Activated CD4-positive, alpha-beta memory T cell treated with anti-CD3 and anti-CD28 coated beads for 36 hours (primary cell): Measurements from ENCODE around the gene TRIM32. TPM values are rescaled to one million over a fixed set of nuclear protein-coding genes. Genes with fewer than 3 reads are reported as not detected.
"Not testable (repeated sequence)": the region's sequence is repeated elsewhere in the genome, so short reads cannot be mapped to it uniquely, and the experiment has no call there.

Experiments used
- CTCF ChIA-PET: fragments of 350-600 bp; sonication (Branson Sonifier 250); formaldehyde crosslinking; loops from one replicate; lab custom pipeline; 2021; ENCODE audit warnings: antibody characterized with exemption, inconsistent platforms; lab: Charles Lee
- POLR2A ChIA-PET: fragments of 350-600 bp; sonication (Branson Sonifier 250); formaldehyde crosslinking; loops from one replicate; lab custom pipeline; 2021; ENCODE audit warnings: antibody characterized with exemption; lab: Charles Lee
- DNase-seq: peaks from one replicate; pipeline ENCODE4 v3.0.0-alpha.2; 2020
- H3K27ac Mint-ChIP-seq: one replicate; pipeline ENCODE4 v1.8.0; 2021; ENCODE audit warnings: mixed read lengths
- H3K27me3 Mint-ChIP-seq: one replicate; pipeline ENCODE4 v1.8.0; 2021; ENCODE audit warnings: mixed read lengths
- H3K36me3 Mint-ChIP-seq: one replicate; pipeline ENCODE4 v1.8.0; 2021; ENCODE audit warnings: mixed read lengths
- H3K4me1 Mint-ChIP-seq: one replicate; pipeline ENCODE4 v1.8.0; 2021; ENCODE audit warnings: low read depth, mixed read lengths
- H3K4me3 Mint-ChIP-seq: one replicate; pipeline ENCODE4 v1.8.0; 2021; ENCODE audit warnings: mild to moderate bottlenecking, mixed read lengths
- H3K9me3 Mint-ChIP-seq: one replicate; pipeline ENCODE4 v1.8.0; 2021; ENCODE audit warnings: mixed read lengths
- intact Hi-C: fragments of 100-400 bp; cut with micrococcal nuclease; formaldehyde crosslinking; loops from one replicate; pipeline ENCODE4 v1.15.1; 2023
- total RNA-seq, 2 experiments: library from RNA; stranded (reverse); gene quantifications; one replicate each; pipeline ENCODE4 v1.2.3, GENCODE V29; 2021

The TRIM32 gene
- total RNA-seq, 2 experiments from 2014 or later = 13.3 to 14.3 TPM

- H3K36me3 Mint-ChIP-seq = peaks cover 5% of the 10 kb centered on the region
- CTCF ChIA-PET = interaction anchor here (1.0 to 1.1 kb wide), 2 partner anchors 24 to 25 kb away, joined by 3 read pairs; no protein-coding TSS in a partner anchor
- no peak overlapping the region for H3K27ac Mint-ChIP-seq
- no peak for DNase-seq
- POLR2A ChIA-PET = interaction anchor here (1.2 to 1.7 kb wide), 2 partner anchors 9 to 15 kb away, joined by 3 to 4 read pairs; no protein-coding TSS in a partner anchor
- peak overlapping the region; percentile 83 for H3K4me3 Mint-ChIP-seq
- peaks cover 15% of the 10 kb centered on the region for H3K9me3 Mint-ChIP-seq
- peaks cover 45% of the 10 kb centered on the region for H3K4me1 Mint-ChIP-seq
- intact Hi-C loops = no loop called here
- H3K27me3 Mint-ChIP-seq = no peaks in the 10 kb centered on the region
These were observed 970 bp upstream of the TRIM32 start for GRCh38 chr9:116686135-116686534.

GRCh38 chr9:116686693-116687073, 422 bp upstream of the TRIM32 start:
- CTCF ChIA-PET = interaction anchor here (1.0 to 1.1 kb wide), 2 partner anchors 24 to 25 kb away, joined by 3 read pairs; no protein-coding TSS in a partner anchor
- no peak for DNase-seq
- peak overlapping the region; percentile 77 for H3K27ac Mint-ChIP-seq
- peaks cover 15% of the 10 kb centered on the region for H3K9me3 Mint-ChIP-seq
- H3K27me3 Mint-ChIP-seq = no peaks in the 10 kb centered on the region
- H3K4me3 Mint-ChIP-seq = peak overlapping the region; percentile 83
- H3K4me1 Mint-ChIP-seq = peaks cover 51% of the 10 kb centered on the region
- POLR2A ChIA-PET = interaction anchor here (1.2 to 1.7 kb wide), 2 partner anchors 10 to 14 kb away, joined by 3 to 4 read pairs; no protein-coding TSS in a partner anchor
- intact Hi-C loops = loop anchor here (1.0 kb wide), 1 partner anchor 15 kb away; no protein-coding TSS in a partner anchor
- peaks cover 5% of the 10 kb centered on the region for H3K36me3 Mint-ChIP-seq

GRCh38 chr9:116687754-116688135, 640 bp downstream of the TRIM32 start:
- ChIA-PET CTCF (no interaction called here), POLR2A (no interaction called here)
- peak; percentile 18 for DNase-seq
- peak overlapping the region; percentile 77 for H3K27ac Mint-ChIP-seq
- peaks cover 60% of the 10 kb centered on the region for H3K4me1 Mint-ChIP-seq
- H3K36me3 Mint-ChIP-seq = peaks cover 5% of the 10 kb centered on the region
- H3K27me3 Mint-ChIP-seq = no peaks in the 10 kb centered on the region
- H3K9me3 Mint-ChIP-seq = peaks cover 14% of the 10 kb centered on the region
- intact Hi-C loops = loop anchor here (1.0 kb wide), 1 partner anchor 14 kb away; no protein-coding TSS in a partner anchor
- peak overlapping the region; percentile 83 for H3K4me3 Mint-ChIP-seq

GRCh38 chr9:116688806-116689485, 1.8 kb downstream of the TRIM32 start:
- H3K4me1 Mint-ChIP-seq = peaks cover 72% of the 10 kb centered on the region
- DNase-seq = no peak
- peak overlapping the region; percentile 21 for H3K4me3 Mint-ChIP-seq
- ChIA-PET POLR2A (no interaction called here), CTCF (no interaction called here)
- H3K27me3 Mint-ChIP-seq = no peaks in the 10 kb centered on the region
- H3K36me3 Mint-ChIP-seq = peaks cover 6% of the 10 kb centered on the region
- no peak overlapping the region for H3K27ac Mint-ChIP-seq
- H3K9me3 Mint-ChIP-seq = peaks cover 7% of the 10 kb centered on the region
- intact Hi-C loops = no loop called here

- intact Hi-C loops = no loop called here
- ChIA-PET POLR2A (no interaction called here), CTCF (no interaction called here)
- no peaks in the 10 kb centered on the region for H3K27me3 Mint-ChIP-seq
- H3K27ac Mint-ChIP-seq = no peak overlapping the region
- H3K36me3 Mint-ChIP-seq = peaks cover 7% of the 10 kb centered on the region
- no peak overlapping the region for H3K4me3 Mint-ChIP-seq
- H3K9me3 Mint-ChIP-seq = peaks cover 1% of the 10 kb centered on the region
- DNase-seq = no peak
- peaks cover 75% of the 10 kb centered on the region for H3K4me1 Mint-ChIP-seq
These were observed 2.5 kb downstream of the TRIM32 start for GRCh38 chr9:116689486-116690032.

GRCh38 chr9:116690805-116691204, 3.7 kb downstream of the TRIM32 start:
- CTCF ChIA-PET, H3K9me3 Mint-ChIP-seq, H3K27me3 Mint-ChIP-seq, H3K36me3 Mint-ChIP-seq, DNase-seq, H3K4me3 Mint-ChIP-seq, POLR2A ChIA-PET: not testable (repeated sequence)
- peaks cover 76% of the 10 kb centered on the region for H3K4me1 Mint-ChIP-seq
- intact Hi-C loops = loop anchor here (1.0 kb wide), 1 partner anchor 10 kb away; no protein-coding TSS in a partner anchor
- peak overlapping the region; percentile 31 for H3K27ac Mint-ChIP-seq

- no peaks in the 10 kb centered on the region for H3K27me3 Mint-ChIP-seq
- CTCF ChIA-PET = no interaction called here
These were observed 4.5 kb downstream of the TRIM32 start for GRCh38 chr9:116691607-116692006.

GRCh38 chr9:116692616-116693015, 5.5 kb downstream of the TRIM32 start:
- Mint-ChIP-seq H3K4me1 (peaks cover 69% of the 10 kb centered on the region), H3K9me3 (no peaks in the 10 kb centered on the region), H3K36me3 (peaks cover 14% of the 10 kb centered on the region), H3K27me3 (no peaks in the 10 kb centered on the region), H3K4me3 (no peak overlapping the region), H3K27ac (no peak overlapping the region)
- intact Hi-C loops = no loop called here
- POLR2A ChIA-PET = no interaction called here
- CTCF ChIA-PET = no interaction called here
- no peak for DNase-seq

More at GRCh38 chr9:116691607-116692006, 4.5 kb downstream of the TRIM32 start:
- POLR2A ChIA-PET = no interaction called here
- Mint-ChIP-seq H3K4me3 (no peak overlapping the region), H3K27ac (no peak overlapping the region), H3K36me3 (peaks cover 9% of the 10 kb centered on the region), H3K9me3 (no peaks in the 10 kb centered on the region), H3K4me1 (peaks cover 71% of the 10 kb centered on the region)
- intact Hi-C loops = loop anchor here (1.0 kb wide), 1 partner anchor 10 kb away; no protein-coding TSS in a partner anchor
- peak; percentile 22 for DNase-seq

GRCh38 chr9:116693233-116693731, 6.2 kb downstream of the TRIM32 start:
- Mint-ChIP-seq H3K4me3 (no peak overlapping the region), H3K36me3 (peaks cover 21% of the 10 kb centered on the region), H3K4me1 (peaks cover 64% of the 10 kb centered on the region), H3K9me3 (no peaks in the 10 kb centered on the region), H3K27me3 (no peaks in the 10 kb centered on the region), H3K27ac (no peak overlapping the region)
- DNase-seq = no peak
- POLR2A ChIA-PET = no interaction called here
- intact Hi-C loops = no loop called here
- CTCF ChIA-PET = no interaction called here

- intact Hi-C loops = no loop called here
- H3K27ac Mint-ChIP-seq = no peak overlapping the region
- no peak for DNase-seq
- no peaks in the 10 kb centered on the region for H3K9me3 Mint-ChIP-seq
- CTCF ChIA-PET = no interaction called here
- H3K4me3 Mint-ChIP-seq = no peak overlapping the region
- peaks cover 36% of the 10 kb centered on the region for H3K36me3 Mint-ChIP-seq
- H3K4me1 Mint-ChIP-seq = peaks cover 51% of the 10 kb centered on the region
- POLR2A ChIA-PET = interaction anchor here (0.6 kb wide), 1 partner anchor 395 kb away, joined by 4 read pairs; no protein-coding TSS in a partner anchor
- H3K27me3 Mint-ChIP-seq = no peaks in the 10 kb centered on the region
These were observed 7.7 kb downstream of the TRIM32 start for GRCh38 chr9:116694785-116695291.

GRCh38 chr9:116695438-116695837, 8.3 kb downstream of the TRIM32 start:
- H3K4me1 Mint-ChIP-seq = peaks cover 52% of the 10 kb centered on the region
- intact Hi-C loops = no loop called here
- H3K36me3 Mint-ChIP-seq = peaks cover 41% of the 10 kb centered on the region
- H3K4me3 Mint-ChIP-seq = no peak overlapping the region
- ChIA-PET POLR2A (interaction anchor here (0.6 kb wide), 1 partner anchor 396 kb away, joined by 4 read pairs; no protein-coding TSS in a partner anchor), CTCF (no interaction called here)
- DNase-seq = no peak
- no peaks in the 10 kb centered on the region for H3K27me3 Mint-ChIP-seq
- no peaks in the 10 kb centered on the region for H3K9me3 Mint-ChIP-seq
- H3K27ac Mint-ChIP-seq = no peak overlapping the region

GRCh38 chr9:116697362-116697761, 10.3 kb downstream of the TRIM32 start:
- Mint-ChIP-seq H3K27me3 (no peaks in the 10 kb centered on the region), H3K9me3 (no peaks in the 10 kb centered on the region), H3K36me3 (peaks cover 57% of the 10 kb centered on the region), H3K4me1 (peaks cover 54% of the 10 kb centered on the region), H3K27ac (no peak overlapping the region), H3K4me3 (no peak overlapping the region)
- no peak for DNase-seq
- ChIA-PET POLR2A (no interaction called here), CTCF (interaction anchor here (1.1 kb wide), 1 partner anchor 12 kb away, joined by 3 read pairs; no protein-coding TSS in a partner anchor)
- intact Hi-C loops = no loop called here
